ENCODE results near the gene HADHA.

Gene HADHA

DNA sequence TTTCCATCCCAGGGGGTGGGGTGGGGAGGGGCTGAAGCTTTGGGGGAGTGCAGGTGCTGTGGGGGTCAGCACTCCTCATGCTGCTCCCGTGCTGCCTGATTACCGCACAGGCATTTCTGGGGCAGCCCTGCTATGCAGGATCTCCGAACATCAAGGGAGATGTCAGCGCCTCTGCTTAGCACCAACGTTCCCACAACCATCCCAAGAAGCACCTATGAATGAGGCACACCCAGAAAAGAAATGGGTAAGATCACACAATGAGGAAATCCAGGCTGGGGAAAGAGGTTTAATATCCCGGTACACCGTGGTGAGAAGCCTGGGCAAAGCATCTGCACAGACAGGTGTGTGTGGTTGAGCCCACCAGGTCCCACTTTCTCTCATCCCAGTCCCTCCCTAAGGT lies 54.1 kb downstream of the HADHA start:
- DNase-seq: no peak

DNA sequence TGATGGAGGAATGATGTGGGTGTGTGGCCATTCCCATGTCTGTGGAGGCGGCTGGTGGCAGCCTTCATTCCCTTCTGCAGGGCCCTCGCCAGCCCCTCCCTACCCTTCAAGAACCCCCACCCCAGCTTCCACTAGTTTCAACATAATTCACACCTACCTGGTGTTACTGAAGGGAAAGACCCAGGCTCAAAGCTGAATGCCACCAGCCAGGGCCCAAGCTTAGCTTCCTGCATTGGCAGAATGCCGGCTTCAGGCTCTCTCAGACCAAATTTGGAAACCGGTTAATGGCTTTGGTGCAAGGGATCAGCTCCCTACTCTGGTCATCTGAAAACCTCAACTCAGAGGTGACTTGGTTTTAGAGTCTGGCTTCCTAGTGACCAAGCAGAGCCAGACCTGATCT lies 54.7 kb downstream of the HADHA start:
- DNase-seq: no peak

DNA sequence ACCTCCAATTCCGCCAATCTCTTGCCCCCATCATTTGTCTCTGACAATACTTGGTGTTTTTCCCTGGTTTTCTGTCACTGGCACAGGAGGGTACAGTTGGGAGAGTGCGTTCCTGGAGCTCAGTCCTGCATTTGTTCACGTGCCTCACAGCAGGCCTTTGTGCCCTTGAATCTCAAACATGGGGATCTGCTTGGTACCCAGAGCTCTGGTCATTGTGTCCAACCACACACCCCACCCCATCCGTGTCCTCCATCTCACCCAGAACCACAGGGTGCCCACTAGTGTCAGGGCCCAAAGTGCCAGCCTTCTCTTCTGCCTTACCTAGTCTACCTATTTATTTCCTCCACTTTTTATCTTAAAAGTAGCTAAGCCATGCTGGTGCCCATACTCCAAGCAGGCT lies 55.3 kb downstream of the HADHA start:
- DNase-seq: no peak

DNA sequence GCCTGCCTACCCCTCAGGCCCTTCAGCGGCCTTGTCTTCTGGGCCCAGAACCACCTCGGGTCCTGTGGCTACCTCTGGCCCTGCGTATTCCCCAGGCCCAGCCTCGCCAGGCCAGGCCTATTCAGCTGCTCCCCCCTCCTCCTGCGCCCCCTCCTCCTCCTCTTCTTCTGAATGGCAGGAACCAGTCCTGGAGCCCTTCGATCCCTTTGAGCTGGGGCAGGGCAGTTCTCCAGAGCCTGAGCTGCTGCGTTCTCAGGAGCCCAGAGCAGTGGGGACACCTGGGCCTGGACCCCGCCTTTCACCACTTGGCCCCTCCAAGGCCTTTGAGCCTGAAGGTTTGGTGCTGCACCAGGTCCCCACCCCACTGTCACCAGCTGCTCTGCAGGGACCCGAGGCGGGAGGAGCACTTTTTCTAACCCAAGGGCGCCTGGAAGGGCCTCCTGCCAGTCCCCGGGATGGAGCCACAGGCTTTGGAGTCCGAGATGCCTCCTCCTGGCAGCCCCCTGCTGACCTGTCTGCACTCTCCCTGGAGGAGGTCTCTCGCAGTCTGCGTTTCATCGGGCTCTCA lies 56.8 kb downstream of the HADHA start:
- DNase-seq: no peak

DNA sequence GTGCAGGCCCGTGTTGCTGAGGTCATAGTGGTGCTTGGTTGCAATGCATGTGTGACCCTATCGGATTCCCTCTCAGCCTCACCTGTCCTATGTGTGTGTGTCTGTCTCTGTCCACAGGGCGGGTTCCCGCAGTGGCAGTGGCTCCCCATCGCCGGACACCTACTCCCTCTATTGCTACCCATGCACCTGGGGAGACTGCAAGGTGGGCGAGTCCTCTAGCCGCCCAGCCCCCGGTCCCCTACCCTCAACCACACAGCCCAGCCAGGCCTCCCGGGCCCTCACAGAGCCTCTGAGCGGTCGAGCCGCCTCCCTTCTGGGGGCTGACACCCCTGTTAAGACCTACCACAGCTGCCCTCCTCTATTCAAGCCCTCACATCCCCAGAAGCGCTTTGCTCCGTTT lies 57.3 kb downstream of the HADHA start:
- DNase-seq: no peak

DNA sequence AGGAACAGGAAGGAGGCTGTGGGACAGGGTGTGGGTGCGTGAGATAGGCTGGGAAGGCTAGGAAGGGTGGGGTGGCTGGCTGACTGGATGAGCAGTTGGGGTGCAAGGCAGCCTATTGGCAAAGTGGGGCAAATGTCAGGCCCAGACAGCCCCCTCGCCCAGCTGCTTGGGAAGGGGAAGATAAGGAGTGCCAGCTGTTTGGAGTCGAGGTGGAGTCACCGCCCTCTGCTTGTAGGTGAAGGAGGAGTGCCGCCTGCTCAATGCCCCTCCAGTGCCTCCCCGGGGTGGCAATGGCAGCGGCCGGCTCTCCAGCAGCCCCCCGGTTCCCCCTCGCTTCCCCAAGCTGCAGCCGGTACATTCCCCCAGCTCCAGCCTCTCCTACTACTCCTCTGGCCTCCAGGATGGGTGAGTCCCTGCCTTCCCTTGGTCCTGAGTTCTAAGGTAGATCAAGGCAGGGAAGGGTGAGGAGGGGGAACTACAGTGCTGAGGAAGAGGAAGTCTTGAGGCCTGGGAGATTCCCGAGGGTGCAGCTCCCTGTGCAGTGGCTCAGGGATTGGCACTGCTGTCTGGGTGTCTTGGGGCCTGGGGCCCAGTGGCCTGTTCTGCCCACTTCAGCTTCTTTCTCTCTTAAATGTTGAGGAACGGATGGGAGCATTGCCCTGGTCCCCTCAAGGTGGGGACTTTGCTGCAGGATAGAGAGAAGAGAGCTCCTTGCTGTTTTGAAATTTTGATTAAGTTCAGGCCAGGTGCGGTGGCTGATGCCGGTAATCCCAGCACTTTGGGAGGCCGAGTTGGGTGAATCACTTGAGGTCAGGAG lies 58.3 kb downstream of the HADHA start:
- no peak for DNase-seq

DNA sequence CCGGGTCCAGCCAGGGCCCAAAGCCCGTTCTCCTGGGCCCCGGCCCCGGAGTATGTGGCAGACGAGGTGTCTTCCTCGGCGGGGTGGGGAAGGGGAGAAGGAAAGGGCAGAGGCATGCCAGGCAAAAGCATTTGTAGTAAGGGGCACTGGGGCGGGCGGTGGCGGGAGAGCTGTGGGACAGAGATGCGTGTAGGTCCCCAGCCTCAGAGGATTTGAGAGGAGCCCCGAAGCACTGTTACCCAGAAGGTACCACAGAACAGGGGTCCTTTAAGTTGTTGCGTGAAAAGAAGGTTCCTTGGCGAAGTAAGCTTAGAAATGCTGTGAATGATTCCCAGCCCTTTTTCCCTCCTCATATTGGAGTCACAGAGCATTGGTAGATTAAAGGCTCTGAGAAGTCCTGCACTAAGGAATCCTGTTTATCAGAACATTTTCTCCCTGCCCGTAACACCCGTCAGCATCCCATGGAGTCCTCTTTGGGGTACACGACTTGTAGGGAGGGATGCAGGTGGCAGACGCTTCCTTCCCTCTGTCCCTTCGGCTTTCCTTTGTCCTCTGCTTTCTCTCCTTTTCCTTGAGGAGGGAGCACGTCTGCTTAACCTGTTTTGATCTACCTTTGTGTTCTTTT lies 59.0 kb downstream of the HADHA start:
- peak in 1 of 2 experiments; percentile 17 for DNase-seq

DNA sequence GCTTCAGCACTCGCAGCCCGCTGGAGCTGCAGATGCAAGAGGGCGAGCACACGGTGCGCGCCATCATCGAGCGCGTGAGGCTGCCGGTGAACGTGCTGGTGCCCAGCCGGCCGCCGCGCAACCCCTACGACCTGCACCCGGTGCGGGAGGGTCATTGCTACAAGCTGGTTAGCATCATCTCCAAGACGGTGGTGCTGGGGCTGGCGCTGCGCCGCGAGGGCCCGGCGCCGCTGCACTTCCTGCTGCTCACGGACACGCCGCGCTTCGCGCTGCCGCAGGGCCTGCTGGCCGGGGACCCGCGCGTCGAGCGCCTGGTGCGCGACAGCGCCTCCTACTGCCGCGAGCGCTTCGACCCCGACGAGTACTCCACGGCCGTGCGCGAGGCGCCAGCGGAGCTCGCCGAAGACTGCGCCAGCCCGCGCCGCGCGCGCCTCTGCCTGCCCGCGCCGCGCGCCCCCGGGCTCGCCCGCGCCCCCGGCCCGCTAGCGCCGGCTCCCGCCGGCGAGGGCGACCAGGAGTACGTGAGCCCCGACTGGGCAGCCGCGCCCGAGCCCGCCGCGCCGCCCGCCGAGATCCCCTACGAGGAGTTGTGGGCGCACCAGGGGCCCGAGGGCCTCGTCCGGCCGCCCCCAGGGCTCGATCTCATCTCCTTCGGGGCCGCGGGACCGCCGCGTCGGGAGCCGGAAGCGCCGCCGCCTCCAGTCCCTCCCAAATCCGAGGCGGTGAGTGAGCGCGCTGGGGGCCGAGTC lies 59.7 kb downstream of the HADHA start:
- peak; percentile 79 to 82 for DNase-seq

DNA sequence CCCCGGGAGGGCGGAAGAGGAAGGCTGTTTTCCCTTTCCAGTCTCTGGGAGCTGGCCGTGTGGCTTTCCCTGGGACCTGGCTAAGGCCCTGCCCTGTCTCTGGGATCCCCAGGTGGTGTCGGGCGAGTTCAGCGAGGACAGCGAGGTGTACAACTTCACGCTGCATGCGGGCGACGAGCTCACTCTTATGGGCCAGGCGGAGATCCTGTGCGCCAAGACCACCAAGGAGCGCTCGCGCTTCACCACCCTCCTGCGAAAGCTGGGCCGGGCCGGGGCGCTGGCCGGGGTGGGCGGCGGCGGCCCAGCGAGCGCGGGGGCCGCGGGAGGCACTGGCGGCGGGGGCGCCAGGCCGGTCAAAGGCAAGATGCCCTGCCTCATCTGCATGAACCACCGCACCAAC lies 60.3 kb downstream of the HADHA start:
- DNase-seq: no peak

DNA sequence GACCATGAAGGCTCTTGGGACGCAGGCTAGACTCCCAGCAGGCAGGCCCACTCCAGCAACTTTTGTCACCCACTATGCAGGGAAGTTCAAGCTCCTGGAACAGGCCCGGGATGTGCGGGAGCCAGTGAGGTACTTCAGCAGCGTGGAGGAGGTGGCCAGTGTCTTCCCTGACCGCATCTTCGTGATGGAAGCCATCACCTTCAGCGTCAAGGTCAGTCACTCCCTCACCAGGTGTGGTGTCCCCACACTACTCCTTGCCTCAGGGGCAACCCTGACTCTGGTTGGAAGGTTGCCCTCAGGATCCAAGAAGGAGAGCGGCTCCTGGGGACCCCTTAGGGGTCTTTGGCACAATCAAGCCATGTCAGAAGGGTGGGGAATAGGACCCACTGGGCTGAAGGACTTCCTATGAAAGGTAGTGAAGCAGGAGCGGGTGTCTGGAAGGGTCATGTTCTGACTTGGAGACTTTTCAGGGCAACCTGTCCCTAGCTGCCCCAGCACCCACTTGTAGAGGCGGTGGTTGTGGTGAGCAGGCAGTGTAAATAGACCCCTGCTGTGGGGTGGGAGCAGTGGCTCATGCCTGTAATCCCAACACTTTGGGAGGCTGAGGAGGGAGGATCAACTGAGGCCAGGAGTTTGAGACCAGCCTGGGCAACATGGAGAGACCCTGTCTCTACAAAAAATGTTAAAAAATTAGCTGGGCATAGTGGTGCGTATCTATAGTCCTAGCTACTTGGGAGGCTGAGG lies 61.4 kb downstream of the HADHA start:
- no peak for DNase-seq

DNA sequence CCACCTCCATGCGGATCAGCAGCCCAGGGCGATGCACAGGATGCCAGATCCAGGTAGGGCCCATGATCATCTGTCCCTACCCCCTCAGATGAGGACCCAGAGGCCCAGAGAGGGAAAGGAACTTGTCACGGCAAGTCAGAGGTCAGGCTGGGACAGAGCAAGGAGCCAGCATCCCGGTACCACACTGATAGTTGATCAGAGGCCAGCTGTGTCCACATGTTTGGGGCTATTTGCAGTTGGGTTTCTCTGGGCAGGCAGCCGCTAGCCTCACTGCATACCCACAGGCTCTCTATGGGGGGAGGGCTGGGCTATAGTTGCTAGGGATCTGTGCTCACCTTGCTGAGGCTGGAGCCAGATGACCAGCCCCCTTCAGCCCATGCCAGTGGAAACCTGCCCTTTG lies 62.0 kb downstream of the HADHA start:
- no peak for DNase-seq

DNA sequence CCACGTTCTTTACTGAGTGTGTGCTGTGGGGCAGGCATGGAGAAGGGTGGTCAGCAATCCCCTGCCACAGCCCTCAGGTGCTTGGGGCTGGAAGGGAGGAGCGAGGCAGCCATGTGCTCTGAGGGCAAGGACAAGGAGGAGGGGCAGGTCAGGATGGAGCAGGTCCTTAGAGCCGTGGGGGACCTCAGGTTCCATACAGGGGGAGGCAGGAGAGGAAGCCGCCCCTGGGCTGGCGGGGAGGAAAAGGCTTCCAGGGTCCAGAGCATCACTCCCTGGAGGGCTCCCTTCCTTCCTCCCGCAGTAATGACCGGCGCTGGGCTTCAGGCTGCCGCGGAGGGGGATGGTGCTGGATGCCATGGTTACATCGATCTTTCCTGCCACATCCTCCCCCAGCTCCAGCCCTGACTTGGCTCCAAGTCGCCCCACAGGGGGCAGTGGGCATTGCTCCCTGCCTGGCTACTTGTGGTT lies 65.0 kb downstream of the HADHA start:
- DNase-seq: no peak

DNA sequence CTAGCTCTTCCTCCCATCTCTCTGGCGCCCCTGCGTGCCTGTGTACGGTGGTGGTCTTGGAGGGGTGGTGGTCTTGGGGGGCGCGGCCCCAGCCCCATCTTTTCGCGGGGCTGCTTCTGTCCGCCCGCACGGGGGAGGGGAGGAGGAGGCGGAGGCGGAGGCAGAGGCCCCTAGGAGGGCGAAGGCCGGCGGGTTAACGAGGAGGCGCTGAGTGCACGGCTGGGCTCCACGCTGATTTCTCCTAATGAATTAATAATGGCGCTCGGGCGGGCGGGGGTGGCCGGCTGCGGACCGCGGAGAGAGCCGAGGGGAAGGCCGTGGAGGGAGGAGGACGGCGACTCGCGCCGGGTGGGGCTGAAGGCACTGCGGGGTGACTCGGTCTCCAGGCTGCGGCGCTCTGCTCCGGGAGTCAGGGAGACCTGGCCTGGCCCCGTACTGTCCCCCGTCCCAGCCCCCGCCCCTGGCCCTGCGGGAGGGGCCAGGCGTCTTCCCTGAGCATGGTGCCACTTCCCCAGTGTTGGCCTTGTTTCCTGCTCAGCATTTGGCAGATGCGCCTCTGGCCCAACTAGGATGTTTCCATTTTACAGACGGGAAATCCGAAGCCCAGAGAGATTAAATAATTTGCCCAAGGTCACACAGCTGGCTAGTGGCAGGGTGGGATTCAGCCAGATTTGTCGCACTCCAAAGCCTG lies 65.5 kb downstream of the HADHA start:
- no peak for DNase-seq

DNA sequence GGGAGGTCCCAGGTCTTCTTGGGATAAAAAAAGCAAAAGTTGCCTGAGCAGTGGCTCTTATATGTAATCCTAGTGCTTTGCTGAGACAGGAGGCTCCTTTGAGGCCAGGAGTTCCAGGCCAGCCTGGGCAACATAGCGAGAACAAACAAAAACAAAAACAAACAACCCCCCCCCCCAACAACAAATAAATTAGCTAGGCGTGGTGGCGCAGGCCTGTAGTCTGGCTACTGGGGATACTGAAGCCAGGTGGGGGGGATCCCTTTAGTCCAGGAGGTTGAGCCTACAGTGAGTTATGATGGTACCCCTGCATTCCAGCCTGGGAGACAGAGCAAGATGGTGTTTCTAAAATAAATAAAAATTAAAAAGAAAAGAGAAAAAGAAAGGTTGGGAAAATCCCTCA lies 66.2 kb downstream of the HADHA start:
- DNase-seq: no peak

DNA sequence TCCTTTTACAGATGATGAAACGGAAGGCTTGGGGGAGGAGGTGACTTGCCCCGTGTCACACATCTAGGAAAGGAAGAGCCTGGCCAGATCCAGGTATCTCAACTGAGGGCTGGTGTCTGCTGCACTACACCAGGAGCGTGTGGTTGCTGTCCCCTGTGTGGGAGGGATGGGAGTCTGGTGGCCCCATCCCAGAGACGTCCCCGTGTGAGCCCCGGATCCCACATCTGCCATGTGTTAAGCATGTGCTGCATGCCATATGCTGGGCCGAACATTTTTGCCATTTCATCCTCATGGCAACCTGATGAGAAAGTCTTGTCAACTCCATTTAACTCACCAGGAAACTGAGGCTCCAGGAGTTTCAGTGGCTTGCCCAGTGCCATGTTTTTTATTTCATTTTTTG lies 67.3 kb downstream of the HADHA start:
- DNase-seq: no peak

DNA sequence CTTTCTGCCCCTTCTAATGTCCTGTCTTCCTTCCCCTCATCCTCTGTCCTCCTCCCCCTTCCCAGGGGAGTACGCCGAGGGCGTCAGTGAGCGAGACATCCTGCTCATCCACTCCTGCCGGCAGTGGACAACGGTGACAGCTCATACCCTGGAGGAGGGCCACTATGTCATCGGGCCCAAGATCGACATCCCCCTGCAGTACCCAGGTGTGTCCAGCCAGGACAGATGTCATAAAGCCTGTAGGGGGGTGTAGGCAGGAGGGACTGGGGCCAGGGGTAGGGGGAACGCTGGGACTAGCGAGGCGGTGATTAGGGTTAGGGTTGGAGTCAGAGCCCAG lies 68.2 kb downstream of the HADHA start:
- no peak for DNase-seq

DNA sequence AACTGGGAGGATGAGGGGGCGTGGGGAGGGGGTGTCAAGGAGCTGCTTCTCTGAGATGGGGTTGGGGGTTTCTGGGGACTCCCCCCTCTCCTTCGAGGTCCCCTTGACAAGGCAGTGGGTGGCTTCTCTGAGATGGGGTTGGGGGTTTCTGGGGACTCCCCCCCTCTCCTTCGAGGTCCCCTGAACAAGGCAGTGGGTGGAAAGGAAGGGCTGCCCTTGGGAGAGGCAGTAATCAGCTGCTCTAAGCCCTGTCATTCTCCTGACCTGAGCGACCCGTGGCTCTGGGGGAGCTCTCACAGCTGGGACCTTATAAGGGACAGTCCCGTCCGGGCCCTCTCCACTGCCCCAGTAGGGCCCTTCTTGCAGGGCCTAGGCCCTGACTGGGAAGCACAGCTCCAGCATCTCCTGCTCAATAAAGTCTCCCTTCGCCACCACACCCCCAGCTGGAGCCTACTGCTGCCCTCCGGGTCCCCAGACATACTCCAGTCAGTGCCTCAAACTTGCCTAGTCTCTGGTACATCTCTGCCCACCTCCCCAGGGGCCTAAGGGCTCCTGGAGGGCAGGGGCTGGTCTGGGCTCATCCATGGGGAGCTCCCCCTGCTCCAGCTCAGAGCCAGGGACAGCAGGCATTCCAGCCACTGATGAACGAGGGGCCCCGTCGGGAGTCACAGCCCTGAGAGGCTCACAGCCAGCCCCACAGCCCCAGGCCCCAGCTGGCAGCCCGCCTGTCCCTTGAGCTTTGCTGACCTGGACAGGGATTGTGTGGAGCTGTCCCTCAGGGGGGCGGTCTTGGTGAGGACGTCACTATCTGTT lies 68.8 kb downstream of the HADHA start:
- no peak for DNase-seq

DNA sequence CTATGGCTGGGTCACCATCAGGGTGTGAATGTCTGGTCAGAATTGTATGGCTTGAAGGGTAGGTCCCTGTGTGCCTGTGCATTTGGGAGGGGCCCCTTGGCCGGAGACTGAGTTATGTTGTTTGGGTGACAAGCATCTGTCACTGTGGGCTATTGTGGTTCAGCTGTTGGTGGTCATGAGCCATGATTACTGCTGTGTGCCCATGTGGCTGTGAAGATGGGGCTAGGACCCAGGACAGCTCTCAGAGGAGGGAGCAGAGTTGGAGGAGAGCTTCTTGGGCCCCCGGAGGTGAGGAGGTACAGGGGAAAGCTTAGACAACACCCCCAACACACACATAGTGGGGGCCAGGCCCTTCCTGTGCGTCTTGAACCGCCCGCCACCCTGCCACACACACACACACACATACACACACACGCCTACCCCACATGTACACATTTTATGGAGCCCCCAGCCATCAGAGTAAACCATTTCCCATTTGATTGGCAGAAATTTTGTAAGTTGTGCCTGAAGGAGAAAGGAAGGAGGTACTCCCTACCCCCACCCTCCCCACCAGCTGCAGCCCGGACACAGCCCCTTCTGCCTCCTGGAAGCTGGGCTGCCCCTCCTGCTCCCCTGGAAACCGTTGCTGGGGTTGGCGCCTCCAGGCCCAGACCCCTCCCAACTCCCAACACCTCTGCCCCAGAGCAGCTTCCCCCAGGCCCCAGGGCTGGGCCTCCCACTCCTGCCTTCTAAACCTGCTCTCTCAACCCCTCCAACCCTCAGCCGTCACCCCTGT lies 69.6 kb downstream of the HADHA start:
- DNase-seq: no peak

DNA sequence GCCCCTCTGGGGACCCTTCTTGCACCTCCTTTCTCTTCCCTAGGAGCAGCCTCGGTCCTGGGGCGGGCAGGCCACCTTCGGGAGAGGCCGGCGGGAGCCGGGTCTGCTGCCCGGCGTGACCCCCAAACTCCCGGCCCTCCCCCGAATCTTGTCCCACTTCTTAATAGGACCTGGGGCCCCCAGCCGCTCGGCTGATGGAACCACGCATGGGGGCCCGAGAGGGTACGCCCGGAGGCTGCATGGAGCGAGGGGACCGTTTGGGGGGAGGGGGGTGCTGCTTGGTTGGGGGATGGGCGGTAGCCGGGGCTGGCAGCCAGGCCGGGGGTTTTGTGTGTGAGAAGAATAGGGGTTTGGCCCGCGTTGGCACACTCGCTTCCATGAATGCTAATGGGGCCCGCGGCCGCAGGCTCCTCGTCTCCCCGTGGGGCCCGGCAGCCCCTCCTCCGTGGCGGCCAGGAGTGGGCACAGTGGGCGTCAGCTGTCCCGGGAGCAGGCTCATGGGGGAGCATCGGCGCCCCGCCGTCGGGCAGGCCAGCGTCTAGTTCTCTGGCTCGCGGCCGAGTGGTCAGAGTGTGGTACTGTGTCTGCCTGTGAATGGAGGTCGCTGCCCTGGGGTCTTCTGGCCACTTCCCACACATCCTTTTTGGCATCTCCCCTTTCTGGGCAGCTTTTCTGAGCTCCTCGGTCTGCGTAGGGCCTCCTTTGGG lies 70.5 kb downstream of the HADHA start:
- DNase-seq: no peak
